Measurements from ENCODE around the gene APBB2. TPM values are rescaled to one million over a fixed set of nuclear protein-coding genes. Genes with fewer than 3 reads are reported as not detected.

Gene APBB2
- total RNA-seq, 2 donors from 2014 or later = 34.8 to 42.8 TPM

- ATAC-seq = no peak
- intact Hi-C loops (cut with DNase I) = no loop called here
- 83 to 85% methylated on average over 5 of the region's 5 CpGs for WGBS, 2 donors
Measured at GRCh38 chr4:40848251-40848650, 366.1 kb downstream of the APBB2 start.

DNA sequence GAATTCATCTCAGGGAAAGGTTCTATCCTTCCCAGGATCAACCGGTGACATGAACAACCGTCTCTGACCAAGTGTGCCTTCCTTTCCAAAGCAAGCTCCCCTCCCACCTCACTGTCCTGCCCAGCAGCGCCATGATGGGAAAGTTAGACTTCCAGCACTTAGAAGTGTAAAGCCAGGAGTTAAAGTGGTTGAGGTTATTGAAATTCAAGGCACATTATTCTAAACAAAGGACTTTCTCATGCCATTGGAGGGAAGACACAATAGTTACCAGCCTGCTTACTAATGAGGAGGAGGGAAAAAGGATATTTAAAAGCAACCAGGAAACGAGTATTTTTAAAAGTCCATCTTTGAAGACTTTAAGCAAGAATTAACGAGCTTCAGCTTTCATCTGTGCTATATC, 367.8 kb downstream of the APBB2 start:
- no peak for ATAC-seq
- WGBS, 2 donors = 89 to 91% methylated on average over 5 of the region's 5 CpGs
- intact Hi-C loops (cut with DNase I) = no loop called here

More at GRCh38 chr4:40848251-40848650, 366.1 kb downstream of the APBB2 start:
- H3K4me3 ChIP-seq = no peak overlapping the region
- no peaks in the 10 kb centered on the region for H3K9me3 ChIP-seq
- no peaks in the 10 kb centered on the region for H3K27me3 ChIP-seq
- H3K27ac ChIP-seq = no peak overlapping the region
- H3K4me1 ChIP-seq = no peaks in the 10 kb centered on the region
- H3K36me3 ChIP-seq (replicated peaks in 1 of 2; ENCODE audit: insufficient read depth in 1 of 2, low read depth in 2 of 2) = no peaks in the 10 kb centered on the region
- TF ChIP-seq, protein P1, sequence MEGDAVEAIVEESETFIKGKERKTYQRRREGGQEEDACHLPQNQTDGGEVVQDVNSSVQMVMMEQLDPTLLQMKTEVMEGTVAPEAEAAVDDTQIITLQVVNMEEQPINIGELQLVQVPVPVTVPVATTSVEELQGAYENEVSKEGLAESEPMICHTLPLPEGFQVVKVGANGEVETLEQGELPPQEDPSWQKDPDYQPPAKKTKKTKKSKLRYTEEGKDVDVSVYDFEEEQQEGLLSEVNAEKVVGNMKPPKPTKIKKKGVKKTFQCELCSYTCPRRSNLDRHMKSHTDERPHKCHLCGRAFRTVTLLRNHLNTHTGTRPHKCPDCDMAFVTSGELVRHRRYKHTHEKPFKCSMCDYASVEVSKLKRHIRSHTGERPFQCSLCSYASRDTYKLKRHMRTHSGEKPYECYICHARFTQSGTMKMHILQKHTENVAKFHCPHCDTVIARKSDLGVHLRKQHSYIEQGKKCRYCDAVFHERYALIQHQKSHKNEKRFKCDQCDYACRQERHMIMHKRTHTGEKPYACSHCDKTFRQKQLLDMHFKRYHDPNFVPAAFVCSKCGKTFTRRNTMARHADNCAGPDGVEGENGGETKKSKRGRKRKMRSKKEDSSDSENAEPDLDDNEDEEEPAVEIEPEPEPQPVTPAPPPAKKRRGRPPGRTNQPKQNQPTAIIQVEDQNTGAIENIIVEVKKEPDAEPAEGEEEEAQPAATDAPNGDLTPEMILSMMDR (IDR thresholded peaks at IDR 0.05) = no peak
- TF ChIP-seq POLR2A (IDR thresholded peaks at IDR 0.05) = no peak
- no peak for DNase-seq

GRCh38 chr4:40845154-40845835, 369.0 kb downstream of the APBB2 start:
- ATAC-seq = no peak
- Histone ChIP-seq H3K9me3 (no peaks in the 10 kb centered on the region), H3K4me3 (no peak overlapping the region), H3K27me3 (no peaks in the 10 kb centered on the region), H3K4me1 (no peaks in the 10 kb centered on the region), H3K27ac (no peak overlapping the region), H3K36me3 (replicated peaks in 1 of 2; ENCODE audit: insufficient read depth in 1 of 2, low read depth in 2 of 2) (no peaks in the 10 kb centered on the region)
- no peak for DNase-seq
- WGBS, 2 donors = 77 to 89% methylated on average over 10 of the region's 10 CpGs
- no peak for TF ChIP-seq POLR2A (IDR thresholded peaks at IDR 0.05)
- TF ChIP-seq, protein P1 (IDR thresholded peaks at IDR 0.05) = no peak
- intact Hi-C loops (cut with DNase I) = no loop called here

More for the DNA sequence above, 367.8 kb downstream of the APBB2 start:
- no peak for TF ChIP-seq POLR2A (IDR thresholded peaks at IDR 0.05)
- TF ChIP-seq, protein P1 (IDR thresholded peaks at IDR 0.05) = no peak
- Histone ChIP-seq H3K36me3 (replicated peaks in 1 of 2; ENCODE audit: insufficient read depth in 1 of 2, low read depth in 2 of 2) (no peaks in the 10 kb centered on the region), H3K27me3 (no peaks in the 10 kb centered on the region), H3K4me1 (no peaks in the 10 kb centered on the region), H3K27ac (no peak overlapping the region), H3K9me3 (no peaks in the 10 kb centered on the region), H3K4me3 (no peak overlapping the region)
- DNase-seq = no peak

DNA sequence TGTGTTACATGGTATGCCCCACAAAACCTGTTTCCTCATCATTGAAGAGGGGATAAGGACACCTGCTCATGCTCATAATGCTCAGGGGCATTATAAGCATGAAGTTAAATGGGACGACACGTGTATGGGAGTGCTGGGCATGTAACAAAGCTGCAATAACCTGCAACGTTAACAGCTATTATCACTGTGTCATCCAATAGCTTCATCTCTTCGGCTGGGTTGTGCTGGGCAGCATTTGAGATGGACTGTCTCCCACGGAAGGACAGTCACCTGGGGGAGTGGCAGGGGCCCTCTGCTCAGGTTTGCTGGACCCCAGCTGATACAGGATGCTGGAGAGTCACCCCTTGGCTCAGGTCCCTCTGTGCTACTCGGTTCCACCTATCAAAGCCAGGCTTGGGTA, 370.1 kb downstream of the APBB2 start:
- H3K9me3 ChIP-seq = no peaks in the 10 kb centered on the region
- WGBS, 2 donors = 74 to 86% methylated on average over 4 to 6 of the region's 6 CpGs
- H3K27ac ChIP-seq = no peak overlapping the region
- H3K36me3 ChIP-seq (replicated peaks in 1 of 2; ENCODE audit: insufficient read depth in 1 of 2, low read depth in 2 of 2) = no peaks in the 10 kb centered on the region
- no peak for TF ChIP-seq POLR2A (IDR thresholded peaks at IDR 0.05)
- ATAC-seq (no peak), DNase-seq (no peak)
- intact Hi-C loops (cut with DNase I) = no loop called here
- no peaks in the 10 kb centered on the region for H3K27me3 ChIP-seq
- no peak overlapping the region for H3K4me3 ChIP-seq
- no peaks in the 10 kb centered on the region for H3K4me1 ChIP-seq

DNA sequence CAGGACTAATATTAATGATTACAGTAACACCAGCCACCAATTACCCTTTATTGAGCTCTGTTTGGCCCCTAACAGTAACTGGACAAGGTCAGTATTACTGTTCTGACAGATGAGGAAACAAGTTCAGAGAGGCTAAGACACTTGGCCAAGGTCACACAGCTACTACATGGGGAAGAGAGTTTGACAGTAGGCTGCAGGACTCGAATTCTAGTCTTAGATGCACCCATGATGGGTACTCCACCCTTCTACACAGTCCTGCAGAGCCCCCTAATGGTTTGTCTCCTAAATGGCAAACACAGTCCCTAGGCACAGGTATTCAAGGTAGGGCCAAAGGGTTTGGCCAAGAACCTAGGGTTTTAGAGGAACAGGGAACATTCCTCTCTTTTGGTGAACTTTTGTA, 370.6 kb downstream of the APBB2 start:
- no peaks in the 10 kb centered on the region for H3K9me3 ChIP-seq
- ATAC-seq (no peak), DNase-seq (no peak)
- WGBS, 2 donors = 50 to 52% methylated on average over 1 of the region's 1 CpG
- intact Hi-C loops (cut with DNase I) = no loop called here
- H3K27ac ChIP-seq = no peak overlapping the region
- no peaks in the 10 kb centered on the region for H3K27me3 ChIP-seq
- no peaks in the 10 kb centered on the region for H3K36me3 ChIP-seq (replicated peaks in 1 of 2; ENCODE audit: insufficient read depth in 1 of 2, low read depth in 2 of 2)
- no peaks in the 10 kb centered on the region for H3K4me1 ChIP-seq
- TF ChIP-seq, protein P1 (IDR thresholded peaks at IDR 0.05) = peak in 1 of 7 experiments; percentile 13
- no peak for TF ChIP-seq POLR2A (IDR thresholded peaks at IDR 0.05)
- no peak overlapping the region for H3K4me3 ChIP-seq
